ENCODE measurements around the gene PLCD3. TPM values are rescaled to one million over a fixed set of nuclear protein-coding genes. Genes with fewer than 3 reads are reported as not detected.

The PLCD3 gene
- total and polyA plus RNA-seq, 2 of the 13 experiments (the other 11 are each of a cell fraction or from before 2014, with no cell fraction given) = 11.3 to 39.1 TPM

GRCh38 chr17:45147581-45148182, 15.4 kb upstream of the PLCD3 start (continued):
- no peak for TF ChIP-seq ZBTB4 (CRISPR knock-in tag; IDR thresholded peaks at IDR 0.05; ENCODE audit: borderline replicate concordance)
- 0 out of 2 replicates have a peak, but pooled peaks have one; percentile 58 for TF ChIP-seq HES4 (CRISPR knock-in tag; IDR thresholded peaks at IDR 0.05; ENCODE audit: borderline replicate concordance)
- peak; percentile 45; the same call in 1 of the 2 replicates for TF ChIP-seq TCF7 (IDR thresholded peaks at IDR 0.05; ENCODE audit: low read depth)
- no peak for TF ChIP-seq GPBP1L1 (CRISPR knock-in tag; IDR thresholded peaks at IDR 0.05)
- TF ChIP-seq PAF1 (CRISPR knock-in tag; IDR thresholded peaks at IDR 0.05) = no peak
- TF ChIP-seq ZNF687 (CRISPR knock-in tag; IDR thresholded peaks at IDR 0.05) = peak; percentile 36
- TF ChIP-seq ZNF33B (CRISPR knock-in tag; IDR thresholded peaks at IDR 0.05) = no peak
- TF ChIP-seq TBP (CRISPR knock-in tag; IDR thresholded peaks at IDR 0.05) = no peak
- no peak for TF ChIP-seq RNF2 (conservative IDR thresholded peaks at IDR 0.05; ENCODE audit: low read depth)
- TF ChIP-seq ZNF350 (CRISPR knock-in tag; IDR thresholded peaks at IDR 0.05; ENCODE audit: borderline replicate concordance, low read depth) = no peak
- peak; percentile 73; the same call in 1 of the 2 replicates for TF ChIP-seq CREM (IDR thresholded peaks at IDR 0.05)
- TF ChIP-seq CREM (CRISPR knock-in tag; IDR thresholded peaks at IDR 0.05) = no peak
- no peak for TF ChIP-seq SP1 (IDR thresholded peaks at IDR 0.05)
- TF ChIP-seq SP1 (CRISPR knock-in tag; IDR thresholded peaks at IDR 0.05) = peak; percentile 41
- no peak for TF ChIP-seq ZNF362 (CRISPR knock-in tag; IDR thresholded peaks at IDR 0.05; ENCODE audit: borderline replicate concordance)
